Activated T-helper 1 cell treated with anti-CD3 and anti-CD28 coated beads, Interleukin-12 subunit alpha, Interleukin-12 subunit beta, Interleukin-2, Interleukin-4 antibody, amounts not matched to agents 30 ng/mL and 10 ng/mL and 1 ng/mL, durations not matched to agents 14 hours and 24 hours and 36 hours (primary cell): ENCODE measurements around the gene PCDHB15. TPM values are rescaled to one million over a fixed set of nuclear protein-coding genes. Genes with fewer than 3 reads are reported as not detected.

ENCODE experiments used
- DNase-seq: peaks from one replicate; pipeline ENCODE4 v3.0.0; 2021; ENCODE audit warnings: low spot score
- H3K27ac Mint-ChIP-seq: one replicate; pipeline ENCODE4 v1.8.0; 2021; ENCODE audit warnings: mild to moderate bottlenecking, mixed read lengths
- H3K27me3 Mint-ChIP-seq: one replicate; pipeline ENCODE4 v1.8.0; 2022; ENCODE audit warnings: mild to moderate bottlenecking, moderate library complexity, mixed read lengths; ENCODE audit not compliant: insufficient read depth
- H3K36me3 Mint-ChIP-seq: one replicate; pipeline ENCODE4 v1.8.0; 2021; ENCODE audit warnings: low read depth, mixed read lengths
- H3K4me1 Mint-ChIP-seq: one replicate; pipeline ENCODE4 v1.8.0; 2021; ENCODE audit warnings: low read depth, mixed read lengths
- H3K4me3 Mint-ChIP-seq: one replicate; pipeline ENCODE4 v1.8.0; 2021; ENCODE audit warnings: mild to moderate bottlenecking, moderate library complexity, mixed read lengths
- H3K9me3 Mint-ChIP-seq: one replicate; pipeline ENCODE4 v1.8.0; 2021; ENCODE audit warnings: mixed read lengths
- intact Hi-C: fragments of 100-400 bp; cut with micrococcal nuclease; formaldehyde crosslinking; loops from one replicate; pipeline ENCODE4 v1.15.1; 2024
- total RNA-seq: library from RNA; stranded (reverse); gene quantifications from 2 replicates; pipeline ENCODE4 v1.2.3, GENCODE V29; 2022

The PCDHB15 gene
- total RNA-seq, 1 donor from 2014 or later, result not detected

- H3K9me3 Mint-ChIP-seq, result peaks cover 74% of the 10 kb centered on the region
- H3K4me3 Mint-ChIP-seq, result no peak overlapping the region
- intact Hi-C loops, result no loop called here
- DNase-seq, result no peak
- H3K27me3 Mint-ChIP-seq, result no peaks in the 10 kb centered on the region
- no peaks in the 10 kb centered on the region for H3K4me1 Mint-ChIP-seq
- no peak overlapping the region for H3K27ac Mint-ChIP-seq
- H3K36me3 Mint-ChIP-seq, result peaks cover 2% of the 10 kb centered on the region
Observed at GRCh38 chr5:141260458-141261237, 15.5 kb downstream of the PCDHB15 start.

- Mint-ChIP-seq H3K36me3 (peaks cover 2% of the 10 kb centered on the region), H3K4me1 (no peaks in the 10 kb centered on the region), H3K9me3 (peaks cover 74% of the 10 kb centered on the region), H3K27ac (no peak overlapping the region), H3K27me3 (no peaks in the 10 kb centered on the region), H3K4me3 (no peak overlapping the region)
- intact Hi-C loops, result no loop called here
- no peak for DNase-seq
Observed at GRCh38 chr5:141261238-141261546, 16.0 kb downstream of the PCDHB15 start.

GRCh38 chr5:141269195-141269594 lies 24.0 kb downstream of the PCDHB15 start:
- no peak overlapping the region for H3K4me3 Mint-ChIP-seq
- no peak overlapping the region for H3K27ac Mint-ChIP-seq
- DNase-seq, result no peak
- H3K4me1 Mint-ChIP-seq, result no peaks in the 10 kb centered on the region
- no peaks in the 10 kb centered on the region for H3K36me3 Mint-ChIP-seq
- no peaks in the 10 kb centered on the region for H3K27me3 Mint-ChIP-seq
- peaks cover 74% of the 10 kb centered on the region for H3K9me3 Mint-ChIP-seq
- intact Hi-C loops, result no loop called here

- no peaks in the 10 kb centered on the region for H3K27me3 Mint-ChIP-seq
- intact Hi-C loops, result no loop called here
- DNase-seq, result no peak
- H3K4me3 Mint-ChIP-seq, result no peak overlapping the region
- H3K36me3 Mint-ChIP-seq, result no peaks in the 10 kb centered on the region
- no peaks in the 10 kb centered on the region for H3K4me1 Mint-ChIP-seq
- H3K9me3 Mint-ChIP-seq, result peaks cover 59% of the 10 kb centered on the region
- H3K27ac Mint-ChIP-seq, result no peak overlapping the region
Observed at GRCh38 chr5:141272906-141273305, 27.7 kb downstream of the PCDHB15 start.

DNA sequence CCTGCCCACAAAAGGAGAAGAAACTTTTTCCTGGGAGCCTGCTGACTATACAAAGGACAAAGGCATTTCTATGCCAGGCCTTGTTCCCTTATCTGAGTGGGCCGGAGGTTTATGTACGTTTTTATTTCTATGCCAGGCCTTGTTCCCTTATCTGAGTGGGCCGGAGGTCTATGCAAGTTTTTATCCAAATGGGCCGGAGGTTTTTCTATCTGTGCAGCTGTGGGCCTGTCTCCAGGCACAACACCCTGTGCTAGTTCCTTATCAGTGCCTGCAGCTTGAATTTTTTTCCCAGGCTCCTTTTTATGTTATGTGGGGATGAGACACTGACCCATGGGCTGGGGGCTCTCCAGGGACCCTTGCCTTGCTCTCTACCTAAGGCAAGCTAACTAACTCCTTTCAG lies 53.2 kb downstream of the PCDHB15 start:
- intact Hi-C loops, result no loop called here
- Mint-ChIP-seq H3K4me3 (no peak overlapping the region), H3K36me3 (peaks cover 2% of the 10 kb centered on the region), H3K27me3 (no peaks in the 10 kb centered on the region), H3K27ac (no peak overlapping the region), H3K9me3 (peaks cover 71% of the 10 kb centered on the region), H3K4me1 (no peaks in the 10 kb centered on the region)
- no peak for DNase-seq

Other genes starting within 250 kb of the PCDHB15 start
- not detected in 2 replicates for gene PCDHB1, start 194.0 kb upstream of the PCDHB15 start, total RNA-seq
- gene PCDHB2, start 150.8 kb upstream of the PCDHB15 start, total RNA-seq, result not detected in 2 replicates
- gene PCDHB3, start 144.9 kb upstream of the PCDHB15 start, total RNA-seq, result not detected in 2 replicates
- not detected in 2 replicates for gene PCDHB4, start 123.6 kb upstream of the PCDHB15 start, total RNA-seq
- not detected in 2 replicates for gene PCDHB5, start 110.2 kb upstream of the PCDHB15 start, total RNA-seq
- gene PCDHB6, start 95.3 kb upstream of the PCDHB15 start, total RNA-seq, result not detected in 2 replicates
- gene PCDHB7, start 72.8 kb upstream of the PCDHB15 start, total RNA-seq, result not detected in 2 replicates
- gene PCDHB8, start 67.6 kb upstream of the PCDHB15 start, total RNA-seq, result not detected in 2 replicates
- not detected in 2 replicates for gene PCDHB16, start 63.0 kb upstream of the PCDHB15 start, total RNA-seq
- not detected in 2 replicates for gene PCDHB9, start 58.2 kb upstream of the PCDHB15 start, total RNA-seq
- gene PCDHB10, start 53.0 kb upstream of the PCDHB15 start, total RNA-seq, result not detected in 2 replicates
- not detected in 2 replicates for gene PCDHB11, start 45.8 kb upstream of the PCDHB15 start, total RNA-seq
- gene PCDHB12, start 36.7 kb upstream of the PCDHB15 start, total RNA-seq, result not detected in 2 replicates
- gene PCDHB13, start 31.5 kb upstream of the PCDHB15 start, total RNA-seq, result not detected in 2 replicates
- not detected in 2 replicates for gene PCDHB14, start 22.1 kb upstream of the PCDHB15 start, total RNA-seq
- 0.20 and 0.57 TPM in 2 replicates for gene SLC25A2, start 58.7 kb downstream of the PCDHB15 start, total RNA-seq
- gene TAF7, start 75.4 kb downstream of the PCDHB15 start, total RNA-seq, result 71.6 and 73.7 TPM in 2 replicates
- gene PCDHGA1, start 85.1 kb downstream of the PCDHB15 start, total RNA-seq, result 0.10 TPM in 2 replicates
- 0.08 and 0.17 TPM in 2 replicates for gene PCDHGA2, start 93.4 kb downstream of the PCDHB15 start, total RNA-seq
- gene PCDHGA3, start 98.4 kb downstream of the PCDHB15 start, total RNA-seq, result 0.10 TPM in 1 of 2 replicates, not detected in the other
- gene PCDHGB1, start 104.7 kb downstream of the PCDHB15 start, total RNA-seq, result 0.18 and 0.32 TPM in 2 replicates
- gene PCDHGA4, start 109.6 kb downstream of the PCDHB15 start, total RNA-seq, result 0.21 and 0.44 TPM in 2 replicates
- gene PCDHGB2, start 114.6 kb downstream of the PCDHB15 start, total RNA-seq, result 0.47 and 0.93 TPM in 2 replicates
- 0.24 and 0.31 TPM in 2 replicates for gene PCDHGA5, start 118.8 kb downstream of the PCDHB15 start, total RNA-seq
- gene PCDHGB3, start 124.8 kb downstream of the PCDHB15 start, total RNA-seq, result 0.47 and 0.66 TPM in 2 replicates
- 0.16 and 0.42 TPM in 2 replicates for gene PCDHGA6, start 128.5 kb downstream of the PCDHB15 start, total RNA-seq
- gene PCDHGA7, start 137.3 kb downstream of the PCDHB15 start, total RNA-seq, result 0.16 and 0.22 TPM in 2 replicates
- 0.18 and 0.27 TPM in 2 replicates for gene PCDHGB4, start 142.3 kb downstream of the PCDHB15 start, total RNA-seq
- 0.03 TPM in 1 of 2 replicates, not detected in the other for gene PCDHGA8, start 147.2 kb downstream of the PCDHB15 start, total RNA-seq
- gene PCDHGB5, start 152.6 kb downstream of the PCDHB15 start, total RNA-seq, result 0.56 and 0.83 TPM in 2 replicates
- gene PCDHGA9, start 157.4 kb downstream of the PCDHB15 start, total RNA-seq, result 0.21 and 0.39 TPM in 2 replicates
- gene PCDHGB6, start 162.6 kb downstream of the PCDHB15 start, total RNA-seq, result 0.12 and 0.18 TPM in 2 replicates
- 0.10 and 0.13 TPM in 2 replicates for gene PCDHGA10, start 167.6 kb downstream of the PCDHB15 start, total RNA-seq
- gene PCDHGB7, start 172.3 kb downstream of the PCDHB15 start, total RNA-seq, result 0.13 TPM in 1 of 2 replicates, not detected in the other
- gene PCDHGA11, start 175.7 kb downstream of the PCDHB15 start, total RNA-seq, result 0.16 and 0.24 TPM in 2 replicates
- 0.18 TPM in 1 of 2 replicates, not detected in the other for gene PCDHGA12, start 185.1 kb downstream of the PCDHB15 start, total RNA-seq
- gene PCDHGC3, start 230.6 kb downstream of the PCDHB15 start, total RNA-seq, result 0.31 and 0.32 TPM in 2 replicates
- gene PCDHGC4, start 239.6 kb downstream of the PCDHB15 start, total RNA-seq, result not detected in 2 replicates
- not detected in 2 replicates for gene PCDHGC5, start 243.7 kb downstream of the PCDHB15 start, total RNA-seq